ENCODE measurements around the gene ING4. TPM values are rescaled to one million over a fixed set of nuclear protein-coding genes. Genes with fewer than 3 reads are reported as not detected.
A peak's percentile ranks its signal among the peaks of the same experiment; 100 is the strongest.
"Not testable (repeated sequence)": the region's sequence is repeated elsewhere in the genome, so short reads cannot be mapped to it uniquely, and the experiment has no call there.

The ING4 gene
- 100 to 1,000 TPM in 1 of 4 donors, 10 to 100 TPM in 3; 25.2 to 180 (median 62.0) TPM for total RNA-seq

GRCh38 chr12:6662906-6663742, at the start of gene ING4:
Gene ING4 (minus strand): TSS chr12:6663119. CDS start chr12:6663101, 18 bp downstream.
- peak within 1 kb of the TSS; percentile 75 to 85 for H3K4me3 ChIP-seq
- peak within 1 kb of the TSS; percentile 69 to 80 for H3K27ac ChIP-seq
- TF ChIP-seq CTCF (IDR thresholded peaks at IDR 0.05) (peak in 2 of 4 experiments; percentile 11 to 28), POLR2A (IDR thresholded peaks at IDR 0.05) (peak; percentile 6 to 35)
- H3K4me1 ChIP-seq: peaks cover 0 to 8% of the 10 kb centered on the region in 2 donors
- no peaks in the 10 kb centered on the region for H3K36me3 ChIP-seq
- intact Hi-C loops (cut with DNase I; ENCODE audit: low total_unique reads): no loop called here
- no peaks in the 10 kb centered on the region for H3K9me3 ChIP-seq
- H3K27me3 ChIP-seq: no peaks in the 10 kb centered on the region
- DNase-seq: peak; percentile 97 to 99

- Histone ChIP-seq H3K27ac (no peak overlapping the region), H3K36me3 (no peaks in the 10 kb centered on the region), H3K4me1 (no peaks in the 10 kb centered on the region), H3K27me3 (no peaks in the 10 kb centered on the region), H3K9me3 (no peaks in the 10 kb centered on the region), H3K4me3 (no peak overlapping the region)
- intact Hi-C loops (cut with DNase I; ENCODE audit: low total_unique reads): no loop called here
- no peak for TF ChIP-seq CTCF (IDR thresholded peaks at IDR 0.05)
- no peak for TF ChIP-seq POLR2A (IDR thresholded peaks at IDR 0.05)
- no peak for DNase-seq
Measured at GRCh38 chr12:6708960-6709394, 46.1 kb upstream of the ING4 start.

GRCh38 chr12:6708351-6708750, 45.4 kb upstream of the ING4 start:
- H3K4me3 ChIP-seq; H3K4me1 ChIP-seq; H3K27me3 ChIP-seq; intact Hi-C loops (cut with DNase I; ENCODE audit: low total_unique reads); H3K27ac ChIP-seq; DNase-seq; H3K9me3 ChIP-seq; H3K36me3 ChIP-seq: not testable (repeated sequence)

GRCh38 chr12:6703631-6704030, 40.7 kb upstream of the ING4 start:
- H3K4me1 ChIP-seq: no peaks in the 10 kb centered on the region
- H3K27ac ChIP-seq: no peak overlapping the region
- no peaks in the 10 kb centered on the region for H3K36me3 ChIP-seq
- H3K4me3 ChIP-seq: no peak overlapping the region
- peaks cover 0 to 5% of the 10 kb centered on the region in 2 donors for H3K27me3 ChIP-seq
- intact Hi-C loops (cut with DNase I; ENCODE audit: low total_unique reads): no loop called here
- no peak for DNase-seq
- H3K9me3 ChIP-seq: no peaks in the 10 kb centered on the region
- TF ChIP-seq POLR2A (IDR thresholded peaks at IDR 0.05) (no peak), CTCF (IDR thresholded peaks at IDR 0.05) (no peak)

GRCh38 chr12:6701078-6701768, 38.3 kb upstream of the ING4 start:
- Histone ChIP-seq H3K4me1 (no peaks in the 10 kb centered on the region), H3K9me3 (no peaks in the 10 kb centered on the region), H3K36me3 (no peaks in the 10 kb centered on the region), H3K27me3 (peaks cover 0 to 5% of the 10 kb centered on the region in 2 donors), H3K27ac (no peak overlapping the region), H3K4me3 (peak overlapping the region in 1 of 2 donors; percentile 65)
- TF ChIP-seq POLR2A (IDR thresholded peaks at IDR 0.05): no peak
- no peak for DNase-seq
- intact Hi-C loops (cut with DNase I; ENCODE audit: low total_unique reads): no loop called here

GRCh38 chr12:6700646-6701051, 37.7 kb upstream of the ING4 start, which contains the start of gene PIANP:
Gene PIANP (minus strand): TSS chr12:6700815. CDS start chr12:6698061, 2,754 bp downstream.
- DNase-seq: peak; percentile 42 to 53
- Histone ChIP-seq H3K9me3 (no peaks in the 10 kb centered on the region), H3K4me3 (peak within 1 kb of the TSS; percentile 27 to 65), H3K27me3 (peaks cover 0 to 5% of the 10 kb centered on the region in 2 donors), H3K4me1 (no peaks in the 10 kb centered on the region), H3K36me3 (no peaks in the 10 kb centered on the region), H3K27ac (peak within 1 kb of the TSS; percentile 23 to 67)
- TF ChIP-seq CTCF (IDR thresholded peaks at IDR 0.05): no peak
- TF ChIP-seq POLR2A (IDR thresholded peaks at IDR 0.05): no peak
- intact Hi-C loops (cut with DNase I; ENCODE audit: low total_unique reads): no loop called here

Data from uterus (tissue), 4 donors.